Dendritic cell treated with granulocyte-macrophage colony-stimulating factor and Interleukin-4, amounts not matched to agents 40 ng/mL and 50 ng/mL, for 4 days (primary cell): Measurements from ENCODE around the gene GRN.
A peak's percentile ranks its signal among the peaks of the same experiment; 100 is the strongest.
"Not testable (repeated sequence)": the region's sequence is repeated elsewhere in the genome, so short reads cannot be mapped to it uniquely, and the experiment has no call there.

Experiments
- H3K27ac Mint-ChIP-seq: one replicate; pipeline ENCODE4 v1.8.0; 2022; ENCODE audit warnings: mild to moderate bottlenecking, mixed read lengths
- H3K27me3 Mint-ChIP-seq: one replicate; pipeline ENCODE4 v1.8.0; 2022; ENCODE audit warnings: mild to moderate bottlenecking, mixed read lengths
- H3K36me3 Mint-ChIP-seq: one replicate; pipeline ENCODE4 v1.8.0; 2022; ENCODE audit warnings: low read depth, mixed read lengths
- H3K4me1 Mint-ChIP-seq: one replicate; pipeline ENCODE4 v1.8.0; 2022; ENCODE audit warnings: low read depth, mixed read lengths
- H3K4me3 Mint-ChIP-seq: one replicate; pipeline ENCODE4 v1.8.0; 2022; ENCODE audit warnings: mild to moderate bottlenecking, moderate library complexity, mixed read lengths
- H3K9me3 Mint-ChIP-seq: one replicate; pipeline ENCODE4 v1.8.0; 2022; ENCODE audit warnings: mixed read lengths
- intact Hi-C: fragments of 100-400 bp; cut with micrococcal nuclease; formaldehyde crosslinking; loops from one replicate; pipeline ENCODE4 v1.15.0; 2022

The GRN gene

GRCh38 chr17:44326861-44327444, 18.1 kb upstream of the GRN start:
- Mint-ChIP-seq H3K4me1 (peaks cover 30% of the 10 kb centered on the region), H3K27ac (peak overlapping the region; percentile 98), H3K36me3 (peaks cover 23% of the 10 kb centered on the region), H3K27me3 (no peaks in the 10 kb centered on the region), H3K4me3 (peak overlapping the region; percentile 49), H3K9me3 (no peaks in the 10 kb centered on the region)
- intact Hi-C loops: loop anchor here (10.0 kb wide), 1 partner anchor 52 kb away; no protein-coding TSS in a partner anchor

GRCh38 chr17:44327715-44328449, 17.2 kb upstream of the GRN start:
- H3K9me3 Mint-ChIP-seq: no peaks in the 10 kb centered on the region
- peaks cover 14% of the 10 kb centered on the region for H3K36me3 Mint-ChIP-seq
- no peak overlapping the region for H3K4me3 Mint-ChIP-seq
- intact Hi-C loops: loop anchor here (10.0 kb wide), 1 partner anchor 53 kb away; no protein-coding TSS in a partner anchor
- no peaks in the 10 kb centered on the region for H3K27me3 Mint-ChIP-seq
- peaks cover 34% of the 10 kb centered on the region for H3K4me1 Mint-ChIP-seq
- peak overlapping the region; percentile 98 for H3K27ac Mint-ChIP-seq

- intact Hi-C loops: loop anchor here (10.0 kb wide), 1 partner anchor 55 kb away; no protein-coding TSS in a partner anchor
- H3K4me3 Mint-ChIP-seq, H3K27ac Mint-ChIP-seq, H3K27me3 Mint-ChIP-seq, H3K9me3 Mint-ChIP-seq: not testable (repeated sequence)
- H3K4me1 Mint-ChIP-seq: peaks cover 40% of the 10 kb centered on the region
- H3K36me3 Mint-ChIP-seq: peaks cover 12% of the 10 kb centered on the region
These were observed 15.6 kb upstream of the GRN start for GRCh38 chr17:44329516-44329915.

GRCh38 chr17:44330263-44330662, 14.8 kb upstream of the GRN start:
- not testable (repeated sequence) for H3K27me3 Mint-ChIP-seq, H3K36me3 Mint-ChIP-seq
- intact Hi-C loops: loop anchor here (2.0 kb wide), 1 partner anchor 15 kb away; the partner anchor contains the start of gene GRN

GRCh38 chr17:44331249-44331760, 13.8 kb upstream of the GRN start:
- no peaks in the 10 kb centered on the region for H3K27me3 Mint-ChIP-seq
- intact Hi-C loops: loop anchor here (2.0 kb wide), 1 partner anchor 13 kb away; the partner anchor contains the start of gene GRN
- H3K27ac Mint-ChIP-seq: peak overlapping the region; percentile 90
- H3K4me3 Mint-ChIP-seq: no peak overlapping the region
- peaks cover 56% of the 10 kb centered on the region for H3K4me1 Mint-ChIP-seq
- H3K9me3 Mint-ChIP-seq: no peaks in the 10 kb centered on the region
- H3K36me3 Mint-ChIP-seq: no peaks in the 10 kb centered on the region

More at GRCh38 chr17:44330263-44330662, 14.8 kb upstream of the GRN start:
- not testable (repeated sequence) for H3K4me3 Mint-ChIP-seq, H3K9me3 Mint-ChIP-seq, H3K27ac Mint-ChIP-seq
- peaks cover 46% of the 10 kb centered on the region for H3K4me1 Mint-ChIP-seq

- peak overlapping the region; percentile 90 for H3K27ac Mint-ChIP-seq
These were observed 11.7 kb upstream of the GRN start for GRCh38 chr17:44333371-44333770.

GRCh38 chr17:44334315-44334714, 10.8 kb upstream of the GRN start:
- no peaks in the 10 kb centered on the region for H3K27me3 Mint-ChIP-seq
- intact Hi-C loops: no loop called here
- peak overlapping the region; percentile 90 for H3K27ac Mint-ChIP-seq
- no peaks in the 10 kb centered on the region for H3K36me3 Mint-ChIP-seq
- no peak overlapping the region for H3K4me3 Mint-ChIP-seq
- no peaks in the 10 kb centered on the region for H3K9me3 Mint-ChIP-seq
- peaks cover 65% of the 10 kb centered on the region for H3K4me1 Mint-ChIP-seq

More at GRCh38 chr17:44333371-44333770, 11.7 kb upstream of the GRN start:
- H3K9me3 Mint-ChIP-seq: no peaks in the 10 kb centered on the region
- peaks cover 66% of the 10 kb centered on the region for H3K4me1 Mint-ChIP-seq
- intact Hi-C loops: no loop called here
- H3K36me3 Mint-ChIP-seq: no peaks in the 10 kb centered on the region
- no peak overlapping the region for H3K4me3 Mint-ChIP-seq
- H3K27me3 Mint-ChIP-seq: no peaks in the 10 kb centered on the region

GRCh38 chr17:44334727-44335126, 10.4 kb upstream of the GRN start:
- Mint-ChIP-seq H3K9me3 (no peaks in the 10 kb centered on the region), H3K4me1 (peaks cover 66% of the 10 kb centered on the region), H3K27me3 (no peaks in the 10 kb centered on the region), H3K27ac (peak overlapping the region; percentile 90), H3K4me3 (no peak overlapping the region), H3K36me3 (no peaks in the 10 kb centered on the region)
- intact Hi-C loops: no loop called here

- Mint-ChIP-seq H3K27ac (peak overlapping the region; percentile 90), H3K36me3 (no peaks in the 10 kb centered on the region), H3K27me3 (no peaks in the 10 kb centered on the region), H3K4me3 (no peak overlapping the region), H3K4me1 (peaks cover 75% of the 10 kb centered on the region), H3K9me3 (no peaks in the 10 kb centered on the region)
- intact Hi-C loops: no loop called here
These were observed 9.5 kb upstream of the GRN start for GRCh38 chr17:44335564-44335963.

- no peaks in the 10 kb centered on the region for H3K36me3 Mint-ChIP-seq
- intact Hi-C loops: no loop called here
- peaks cover 78% of the 10 kb centered on the region for H3K4me1 Mint-ChIP-seq
- no peaks in the 10 kb centered on the region for H3K27me3 Mint-ChIP-seq
- H3K4me3 Mint-ChIP-seq: no peak overlapping the region
- H3K9me3 Mint-ChIP-seq: no peaks in the 10 kb centered on the region
- H3K27ac Mint-ChIP-seq: peak overlapping the region; percentile 90
These were observed 9.1 kb upstream of the GRN start for GRCh38 chr17:44335968-44336367.

- Mint-ChIP-seq H3K27ac (peak overlapping the region; percentile 18), H3K27me3 (no peaks in the 10 kb centered on the region), H3K9me3 (no peaks in the 10 kb centered on the region), H3K4me1 (peaks cover 62% of the 10 kb centered on the region), H3K4me3 (no peak overlapping the region), H3K36me3 (no peaks in the 10 kb centered on the region)
- intact Hi-C loops: no loop called here
These were observed 6.4 kb upstream of the GRN start for GRCh38 chr17:44338702-44339101.

- H3K4me3 Mint-ChIP-seq, intact Hi-C loops, H3K27me3 Mint-ChIP-seq, H3K36me3 Mint-ChIP-seq, H3K9me3 Mint-ChIP-seq: not testable (repeated sequence)
- Mint-ChIP-seq H3K4me1 (peaks cover 61% of the 10 kb centered on the region), H3K27ac (peak overlapping the region; percentile 70)
These were observed 4.5 kb upstream of the GRN start for GRCh38 chr17:44340553-44340952.

GRCh38 chr17:44343510-44344209, 1.4 kb upstream of the GRN start:
- Mint-ChIP-seq H3K4me1 (peaks cover 69% of the 10 kb centered on the region), H3K9me3 (no peaks in the 10 kb centered on the region), H3K27ac (peak overlapping the region; percentile 98), H3K4me3 (no peak overlapping the region), H3K36me3 (peaks cover 21% of the 10 kb centered on the region), H3K27me3 (no peaks in the 10 kb centered on the region)
- intact Hi-C loops: loop anchor here (2.0 kb wide), 1 partner anchor 13 kb away; no protein-coding TSS in a partner anchor
